A673 (cell line): Measurements from ENCODE around the gene ZBTB21. TPM values are rescaled to one million over a fixed set of nuclear protein-coding genes. Genes with fewer than 3 reads are reported as not detected.

Experiments used
- BruUV-seq: library from RNA; stranded (reverse); fragments of 400-500 nt; replicated peaks from 2 replicates; lab custom pipeline; 2021; lab: Mats Ljungman, UMichigan
- CTCF ChIA-PET: fragments of 300-600 bp; sonication (Branson Sonifier 250); formaldehyde crosslinking; loops from one replicate; lab custom pipeline; 2022; ENCODE audit warnings: antibody characterized with exemption; lab: Charles Lee
- POLR2A ChIA-PET: fragments of 300-600 bp; sonication (Branson Sonifier 250); formaldehyde crosslinking; loops from one replicate; lab custom pipeline; 2022; ENCODE audit warnings: antibody characterized with exemption; ENCODE audit not compliant: low non-redundant PET; lab: Charles Lee
- DNase-seq: peaks from one replicate; pipeline ENCODE4 v3.0.0-alpha.2; 2015; ENCODE audit warnings: low spot score
- H3K27ac ChIP-seq: fragments of 200-600 bp; sonication (generic); 2 replicates; pipeline ENCODE4 v1.5.1; 2016; ENCODE audit warnings: mixed run types, low read depth, mild to moderate bottlenecking, mixed read lengths, antibody characterized with exemption, low read length; ENCODE audit not compliant: poor library complexity, severe bottlenecking
- H3K27me3 ChIP-seq: fragments of 200-600 bp; sonication (generic); replicated peaks from 2 replicates; pipeline ENCODE4 v1.6.1; 2017; ENCODE audit warnings: mixed run types, low read depth, mild to moderate bottlenecking, mixed read lengths, antibody characterized with exemption, low read length; ENCODE audit not compliant: insufficient read depth, poor library complexity
- H3K36me3 ChIP-seq: fragments of 200-600 bp; sonication (generic); 2 replicates; pipeline ENCODE4 v1.6.1; 2016; ENCODE audit warnings: mixed run types, mild to moderate bottlenecking, mixed read lengths, antibody characterized with exemption, low read length; ENCODE audit not compliant: insufficient read depth, poor library complexity, severe bottlenecking
- H3K4me1 ChIP-seq: fragments of 200-600 bp; sonication (generic); 2 replicates; pipeline ENCODE4 v1.6.1; 2017; ENCODE audit warnings: mixed run types, mild to moderate bottlenecking, mixed read lengths, antibody characterized with exemption, low read length; ENCODE audit not compliant: insufficient read depth, poor library complexity, severe bottlenecking
- H3K4me3 ChIP-seq: fragments of 200-600 bp; sonication (generic); 2 replicates; pipeline ENCODE4 v1.5.1; 2016; ENCODE audit warnings: low read depth, mixed run types, mild to moderate bottlenecking, mixed read lengths, low read length; ENCODE audit not compliant: poor library complexity, severe bottlenecking
- H3K9me3 ChIP-seq: fragments of 200-600 bp; sonication (generic); 2 replicates; pipeline ENCODE4 v1.6.1; 2016; ENCODE audit warnings: mixed run types, low read depth, mild to moderate bottlenecking, mixed read lengths, antibody characterized with exemption, low read length; ENCODE audit not compliant: poor library complexity, severe bottlenecking
- CTCF ChIP-seq: fragments of 300-800, 200-600 bp; sonication (generic); conservative IDR thresholded peaks from 2 replicates; pipeline ENCODE4 v1.5.1; 2017; ENCODE audit warnings: low read depth, mild to moderate bottlenecking, antibody characterized with exemption, low read length, moderate library complexity, mixed read lengths
- EZH2 ChIP-seq: fragments of 200-600 bp; sonication (generic); IDR thresholded peaks from 2 replicates; pipeline ENCODE4 v1.6.1; 2017; ENCODE audit warnings: borderline replicate concordance, low read depth, mild to moderate bottlenecking, mixed read lengths, antibody characterized with exemption, low read length; ENCODE audit not compliant: poor library complexity, severe bottlenecking
- intact Hi-C: fragments of 100-400 bp; cut with micrococcal nuclease; formaldehyde crosslinking; loops from one replicate; pipeline ENCODE4 v1.10.0; 2022; ENCODE audit not compliant: unreplicated experiment
- total RNA-seq: library from RNA; stranded (reverse); gene quantifications from 2 replicates; pipeline ENCODE4 v1.2.3, GENCODE V29; 2021

Gene ZBTB21
- total RNA-seq, 1 experiment from 2014 or later, result 20.7 TPM

DNA sequence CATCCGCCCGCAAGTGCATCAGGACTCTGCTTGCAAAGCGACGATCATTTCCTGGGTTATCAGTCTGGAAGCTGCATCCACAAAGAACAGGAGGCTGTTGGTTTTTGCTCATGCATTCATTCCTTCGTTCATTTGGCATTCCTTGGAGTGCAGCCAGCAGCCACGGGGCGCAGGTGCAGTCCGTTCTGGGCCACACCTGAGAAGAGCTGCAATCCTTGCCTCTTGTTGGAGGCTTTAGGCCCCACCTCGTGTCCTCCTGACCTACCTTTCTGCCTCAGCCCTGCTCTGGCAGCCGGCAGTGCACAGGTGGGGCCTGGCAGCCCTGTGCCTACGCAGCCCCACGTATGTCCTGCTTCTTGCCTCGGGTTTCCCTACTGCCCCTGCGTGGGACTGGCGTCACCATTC lies 36.7 kb downstream of the ZBTB21 start:
- Histone ChIP-seq H3K36me3 (no peaks in the 10 kb centered on the region), H3K4me1 (peaks cover 8% of the 10 kb centered on the region), H3K27me3 (no peaks in the 10 kb centered on the region), H3K27ac (no peak overlapping the region), H3K9me3 (no peaks in the 10 kb centered on the region), H3K4me3 (no peak overlapping the region)
- no peak for DNase-seq
- POLR2A ChIA-PET, result no interaction called here
- no TSS peak for BruUV-seq
- intact Hi-C loops, result no loop called here
- no peak for TF ChIP-seq EZH2
- no peak for TF ChIP-seq CTCF
- CTCF ChIA-PET, result no interaction called here

DNA sequence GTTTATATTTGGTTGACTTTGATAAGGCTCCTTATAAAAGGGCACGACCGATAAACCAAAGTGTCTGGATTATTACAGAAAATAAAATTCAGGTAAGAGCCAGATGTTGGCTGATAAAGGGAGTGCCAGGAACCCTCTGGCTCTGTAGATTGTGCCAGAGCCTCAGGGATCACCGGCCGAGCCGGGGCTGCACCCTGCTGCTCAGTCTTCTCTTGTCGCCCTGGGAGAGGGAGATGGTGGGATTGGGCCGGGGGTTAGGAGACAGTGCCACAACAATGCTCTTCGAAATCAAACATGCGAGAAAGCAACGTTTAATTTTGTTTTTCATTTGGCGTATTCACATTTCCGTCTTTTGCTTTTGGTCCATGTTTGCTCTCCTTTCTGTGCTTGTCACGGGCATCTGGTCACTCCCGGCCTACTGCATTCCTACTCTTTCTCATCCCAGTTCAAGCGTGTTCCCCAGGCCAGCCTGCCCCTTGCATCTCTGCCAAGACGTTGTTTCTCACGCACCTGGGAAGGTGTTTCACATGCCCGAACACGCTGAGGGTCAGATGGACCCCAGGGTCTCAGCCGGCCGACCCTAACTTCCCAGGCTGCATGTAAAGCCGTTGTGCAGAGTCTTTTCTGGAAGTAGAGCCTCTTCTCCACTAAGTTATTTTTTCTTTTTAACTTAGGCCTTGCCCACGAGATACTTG lies 37.5 kb downstream of the ZBTB21 start:
- POLR2A ChIA-PET, result no interaction called here

GRCh38 chr21:41971891-41972290 lies 38.3 kb downstream of the ZBTB21 start:
- POLR2A ChIA-PET, result no interaction called here
- Histone ChIP-seq H3K4me3 (no peak overlapping the region), H3K27ac (no peak overlapping the region), H3K36me3 (no peaks in the 10 kb centered on the region), H3K27me3 (no peaks in the 10 kb centered on the region), H3K4me1 (peaks cover 17% of the 10 kb centered on the region), H3K9me3 (no peaks in the 10 kb centered on the region)
- no peak for DNase-seq
- TF ChIP-seq CTCF, result no peak
- no peak for TF ChIP-seq EZH2
- CTCF ChIA-PET, result no interaction called here
- intact Hi-C loops, result no loop called here
- BruUV-seq, result no TSS peak

More for the DNA sequence above, 37.5 kb downstream of the ZBTB21 start:
- Histone ChIP-seq H3K9me3 (no peaks in the 10 kb centered on the region), H3K27me3 (no peaks in the 10 kb centered on the region), H3K4me3 (no peak overlapping the region), H3K4me1 (peaks cover 16% of the 10 kb centered on the region), H3K27ac (no peak overlapping the region), H3K36me3 (no peaks in the 10 kb centered on the region)
- CTCF ChIA-PET, result no interaction called here
- TF ChIP-seq EZH2 (no peak), CTCF (no peak)
- no peak for DNase-seq
- BruUV-seq, result no TSS peak
- intact Hi-C loops, result no loop called here
